PC-9 (cell line): Measurements from ENCODE around the gene GRM7.

Source experiments
- CTCF ChIP-seq: fragments of 200-600 bp; sonication (generic); conservative IDR thresholded peaks from 2 replicates; pipeline ENCODE4 v1.6.1; 2017; ENCODE audit warnings: mixed run types, antibody characterized with exemption, mild to moderate bottlenecking, moderate library complexity
- EZH2 ChIP-seq: fragments of 200-600 bp; sonication (generic); IDR thresholded peaks from 2 replicates; pipeline ENCODE4 v1.8.0; 2017; ENCODE audit warnings: antibody characterized with exemption, low read depth

- TF ChIP-seq CTCF (no peak), EZH2 (no peak)
These were observed 651.1 kb downstream of the GRM7 start for GRCh38 chr3:7512048-7512447.
